Measurements from ENCODE around the gene NBEA.

NBEA gene

GRCh38 chr13:35720290-35720689 lies 778.2 kb downstream of the NBEA start:
- DNase-seq: no peak

GRCh38 chr13:35720690-35721554 lies 778.9 kb downstream of the NBEA start:
- peak; percentile 21 for DNase-seq

All from NCI-H526 treated with DMSO at 0.1 percent for 48 hours (cell line).